Neural progenitor cell (in vitro differentiated cells): ENCODE data around the gene NEUROG1.

Experiments used
- CTCF ChIP-seq: fragments of 200-600 bp; sonication (generic); IDR thresholded peaks from 2 replicates; pipeline ENCODE4 v1.5.1; 2017; ENCODE audit warnings: antibody characterized with exemption, mild to moderate bottlenecking
- EZH2 ChIP-seq: fragments of 200-600 bp; sonication (generic); IDR thresholded peaks from 2 replicates; pipeline ENCODE4 v1.6.1; 2017; ENCODE audit warnings: antibody characterized with exemption, mild to moderate bottlenecking, moderate library complexity

- TF ChIP-seq CTCF: no peak
- no peak for TF ChIP-seq EZH2
Measured at GRCh38 chr5:135538261-135538660, 2.5 kb upstream of the NEUROG1 start.
